Hepatocyte (in vitro differentiated cells): Measurements from ENCODE around the gene ATP1B1. TPM values are rescaled to one million over a fixed set of nuclear protein-coding genes. Genes with fewer than 3 reads are reported as not detected.

ENCODE experiments used
- DNase-seq: peaks from one replicate; pipeline ENCODE4 v3.0.0-alpha.2; 2016; ENCODE audit warnings: low spot score
- H2AFZ ChIP-seq: fragments of 200-600 bp; sonication (generic); 2 replicates; pipeline ENCODE4 v1.6.0; 2016; ENCODE audit warnings: antibody characterized with exemption, mild to moderate bottlenecking
- H3K27ac ChIP-seq: fragments of 200-600 bp; sonication (generic); 2 replicates; pipeline ENCODE4 v1.5.1; 2016; ENCODE audit warnings: mild to moderate bottlenecking
- H3K27me3 ChIP-seq: fragments of 200-600 bp; sonication (generic); 2 replicates; pipeline ENCODE4 v1.6.1; 2016
- H3K36me3 ChIP-seq: fragments of 200-600 bp; sonication (generic); replicated peaks from 2 replicates; pipeline ENCODE4 v1.5.1; 2016; ENCODE audit warnings: low read depth; ENCODE audit not compliant: insufficient read depth
- H3K4me1 ChIP-seq: fragments of 200-600 bp; sonication (generic); 2 replicates; pipeline ENCODE4 v1.5.1; 2016; ENCODE audit warnings: mild to moderate bottlenecking, moderate library complexity; ENCODE audit not compliant: insufficient read depth
- H3K4me2 ChIP-seq: fragments of 200-600 bp; sonication (generic); 2 replicates; pipeline ENCODE4 v1.6.0; 2016
- H3K4me3 ChIP-seq: fragments of 200-600 bp; sonication (generic); 2 replicates; pipeline ENCODE4 v1.5.1; 2016; ENCODE audit warnings: mild to moderate bottlenecking
- H3K79me2 ChIP-seq: fragments of 200-600 bp; sonication (generic); 2 replicates; pipeline ENCODE4 v1.6.0; 2017; ENCODE audit warnings: mild to moderate bottlenecking
- H3K9me2 ChIP-seq: fragments of 200-600 bp; sonication (generic); replicated peaks from 2 replicates; pipeline ENCODE4 v1.6.0; 2017; ENCODE audit warnings: mild to moderate bottlenecking; ENCODE audit not compliant: insufficient read depth
- H3K9me3 ChIP-seq: fragments of 200-600 bp; sonication (generic); 2 replicates; pipeline ENCODE4 v1.5.1; 2016; ENCODE audit warnings: low read depth, mild to moderate bottlenecking
- H4K20me1 ChIP-seq: fragments of 200-600 bp; sonication (generic); 2 replicates; pipeline ENCODE4 v1.6.0; 2016; ENCODE audit warnings: mild to moderate bottlenecking; ENCODE audit not compliant: insufficient read depth, poor library complexity, severe bottlenecking
- CTCF ChIP-seq: fragments of 200-600 bp; sonication (generic); IDR thresholded peaks from 2 replicates; pipeline ENCODE4 v1.5.1; 2016; ENCODE audit warnings: antibody characterized with exemption, mild to moderate bottlenecking; ENCODE audit not compliant: poor library complexity
- EZH2 ChIP-seq: fragments of 200-600 bp; sonication (generic); IDR thresholded peaks from 2 replicates; pipeline ENCODE4 v1.6.1; 2016; ENCODE audit warnings: antibody characterized with exemption, mild to moderate bottlenecking, borderline replicate concordance
- EZH2phosphoT487 ChIP-seq: fragments of 200-600 bp; sonication (generic); IDR thresholded peaks from one replicate; pipeline ENCODE4 v1.6.1; 2018; ENCODE audit warnings: antibody characterized with exemption, mild to moderate bottlenecking, low read depth, moderate library complexity; ENCODE audit not compliant: unreplicated experiment, severe bottlenecking
- whole genome bisulfite sequencing: methylation state at CpG from one replicate; pipeline ENCODE4 v1.1.6; 2016; ENCODE audit warnings: low lambda C conversion rate; ENCODE audit errors: missing lambda C conversion rate; 5-methylcytosine and 5-hydroxymethylcytosine counted together
- polyA plus RNA-seq: library from polyadenylated mRNA; unstranded; fragments of >200 nt; fragmentation: Nextera tagmentation; extraction: Ambion mirVana; gene quantifications from 2 replicates; pipeline ENCODE4 v1.2.1, GENCODE V29; 2016
- total RNA-seq: library from RNA; depleted of rRNA; stranded (reverse); fragments of >200 nt; gene quantifications from 2 replicates; pipeline ENCODE4 v1.2.3, GENCODE V29; 2014

ATP1B1 gene
- total and polyA plus RNA-seq, 2 experiments from 2014 or later: 123 to 379 TPM

DNA sequence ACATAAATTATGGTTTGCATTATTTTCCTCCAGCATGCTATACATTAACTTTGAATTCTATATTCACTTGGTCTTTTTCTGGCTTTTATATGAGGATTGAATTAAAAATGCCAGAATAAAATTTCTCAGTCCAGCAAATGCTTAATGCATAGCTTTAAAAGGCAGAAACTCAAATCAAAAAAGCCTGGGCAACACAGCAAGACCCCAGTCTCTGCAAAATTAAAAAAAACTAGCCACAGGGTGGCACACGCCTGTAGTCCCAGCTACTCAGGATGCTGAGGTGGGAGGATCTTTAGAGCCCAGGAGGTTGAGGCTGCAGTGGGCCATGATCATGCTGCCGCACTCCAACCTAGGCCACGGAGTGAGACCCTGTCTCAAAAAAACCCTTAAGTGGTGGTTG lies 19.8 kb downstream of the ATP1B1 start:
- Histone ChIP-seq H3K27me3 (no peaks in the 10 kb centered on the region), H3K79me2 (peaks cover 81% of the 10 kb centered on the region), H3K4me1 (peaks cover 11% of the 10 kb centered on the region), H3K4me3 (no peak overlapping the region), H2AFZ (no peak overlapping the region), H3K9me3 (no peaks in the 10 kb centered on the region), H3K9me2 (no peaks in the 10 kb centered on the region), H4K20me1 (peaks cover 30% of the 10 kb centered on the region), H3K27ac (peak overlapping the region; percentile 1), H3K36me3 (no peaks in the 10 kb centered on the region), H3K4me2 (no peak overlapping the region)
- 94% methylated on average over 3 of the region's 3 CpGs for WGBS
- no peak for DNase-seq
- TF ChIP-seq EZH2phosphoT487: no peak
- TF ChIP-seq CTCF: no peak
- TF ChIP-seq EZH2: no peak

- Histone ChIP-seq H3K36me3 (no peaks in the 10 kb centered on the region), H3K27ac (no peak overlapping the region), H3K4me2 (no peak overlapping the region), H2AFZ (no peak overlapping the region), H3K4me3 (no peak overlapping the region), H3K4me1 (peaks cover 14% of the 10 kb centered on the region), H3K27me3 (no peaks in the 10 kb centered on the region), H4K20me1 (peaks cover 20% of the 10 kb centered on the region), H3K9me3 (no peaks in the 10 kb centered on the region), H3K9me2 (no peaks in the 10 kb centered on the region), H3K79me2 (peaks cover 72% of the 10 kb centered on the region)
- 95% methylated on average over 3 of the region's 3 CpGs for WGBS
- TF ChIP-seq EZH2 (no peak), CTCF (no peak)
- DNase-seq: no peak
Measured at GRCh38 chr1:169127305-169127704, 20.8 kb downstream of the ATP1B1 start.

- WGBS: 96% methylated on average over 2 of the region's 2 CpGs
- DNase-seq: no peak
- H3K27ac ChIP-seq: no peak overlapping the region
- TF ChIP-seq EZH2phosphoT487 (no peak), CTCF (no peak), EZH2 (no peak)
- H3K36me3 ChIP-seq: no peaks in the 10 kb centered on the region
- no peak overlapping the region for H3K4me3 ChIP-seq
- H4K20me1 ChIP-seq: peaks cover 16% of the 10 kb centered on the region
- H3K79me2 ChIP-seq: peaks cover 59% of the 10 kb centered on the region
- no peaks in the 10 kb centered on the region for H3K9me2 ChIP-seq
- H2AFZ ChIP-seq: no peak overlapping the region
- H3K4me2 ChIP-seq: no peak overlapping the region
- H3K4me1 ChIP-seq: peaks cover 12% of the 10 kb centered on the region
- H3K9me3 ChIP-seq: no peaks in the 10 kb centered on the region
- no peaks in the 10 kb centered on the region for H3K27me3 ChIP-seq
Measured at GRCh38 chr1:169128562-169128961, 22.1 kb downstream of the ATP1B1 start.
